ENCODE results near the gene NID1.
"Not testable (repeated sequence)": the region's sequence is repeated elsewhere in the genome, so short reads cannot be mapped to it uniquely, and the experiment has no call there.

NID1 gene

DNA sequence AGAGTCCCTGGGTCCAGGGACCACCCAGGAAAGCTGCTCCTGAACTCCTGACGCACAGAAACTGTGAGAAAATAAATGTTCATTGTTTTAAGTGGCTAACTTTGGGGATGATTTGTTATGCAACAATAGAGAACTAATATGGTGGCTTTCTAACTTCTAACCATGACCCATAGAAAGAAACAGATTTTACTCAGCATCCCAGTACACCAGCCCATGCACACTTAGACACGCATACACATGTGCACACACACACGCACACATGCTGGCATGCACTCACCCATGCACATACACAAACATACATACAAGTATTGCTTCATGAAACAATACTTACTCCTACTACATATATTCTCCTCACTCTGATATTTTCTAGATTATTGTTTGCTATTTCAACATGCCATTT is 57.1 kb downstream of the NID1 start:
- Histone ChIP-seq H3K18ac (ENCODE audit: low read length) (no peak overlapping the region), H3K14ac (ENCODE audit: low read length) (no peak overlapping the region)
- no CpG with 5 or more reads among the region's 3 CpGs for WGBS (ENCODE audit: extremely low coverage, insufficient coverage, insufficient read length)

DNA sequence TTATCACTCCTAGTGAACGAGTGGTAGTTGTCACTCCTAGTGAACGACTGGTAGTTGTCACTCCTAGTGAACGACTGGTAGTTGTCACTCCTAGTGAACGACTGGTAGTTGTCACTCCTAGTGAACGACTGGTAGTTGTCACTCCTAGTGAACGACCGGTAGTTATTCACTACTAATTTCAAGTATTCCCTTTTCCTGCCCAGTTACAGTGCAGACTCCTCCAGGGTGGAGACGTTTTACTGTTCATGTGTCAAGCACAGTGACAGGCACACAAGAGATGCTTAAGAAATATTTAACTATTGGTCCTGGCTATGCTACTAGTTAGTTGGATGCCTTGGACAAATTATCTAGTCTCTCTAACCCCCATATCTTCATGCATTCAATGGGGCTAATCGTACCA is 61.8 kb downstream of the NID1 start:
- not testable (repeated sequence) for H3K79me2 ChIP-seq (ENCODE audit: control insufficient read depth, insufficient read depth, low read length, poor library complexity); H3K14ac ChIP-seq (ENCODE audit: low read length); H3K4me2 ChIP-seq (ENCODE audit: low read length); H2BK12ac ChIP-seq (ENCODE audit: low read length); H3K23ac ChIP-seq (ENCODE audit: low read length); H3K4ac ChIP-seq (ENCODE audit: low read depth, low read length); H3K9ac ChIP-seq (ENCODE audit: low read length); H2BK120ac ChIP-seq (ENCODE audit: insufficient read depth, low read length, poor library complexity); H3K36me3 ChIP-seq (ENCODE audit: control insufficient read depth in 1 of 2, insufficient read depth in 2 of 2, low read length in 2 of 2); H2AK5ac ChIP-seq (ENCODE audit: low read length); H2BK5ac ChIP-seq (ENCODE audit: low read depth, low read length, poor library complexity); H4K8ac ChIP-seq (ENCODE audit: low read depth, low read length); DNase-seq; H3K9me3 ChIP-seq (ENCODE audit: insufficient read depth, low read depth, low read length); H3K27ac ChIP-seq (ENCODE audit: low read depth, low read length); H3K18ac ChIP-seq (ENCODE audit: low read length); H4K12ac ChIP-seq (ENCODE audit: low read depth, low read length); H3K27me3 ChIP-seq (ENCODE audit: insufficient read depth, low read length); H3K79me1 ChIP-seq (ENCODE audit: low read length); H3K4me3 ChIP-seq (ENCODE audit: low read depth, low read length); H4K91ac ChIP-seq (ENCODE audit: low read depth, low read length); H2AFZ ChIP-seq (ENCODE audit: insufficient read depth, low read length, poor library complexity)
- WGBS (ENCODE audit: extremely low coverage, insufficient coverage, insufficient read length) = no CpG with 5 or more reads among the region's 9 CpGs
- peaks cover 12 to 14% of the 10 kb centered on the region in 2 experiments for H3K4me1 ChIP-seq (ENCODE audit: control insufficient read depth in 1 of 2, insufficient read depth in 2 of 2, low read length in 2 of 2)

More for the DNA sequence above, 57.1 kb downstream of the NID1 start:
- no peak overlapping the region for H2AFZ ChIP-seq (ENCODE audit: insufficient read depth, low read length, poor library complexity)
- no peak overlapping the region for H2AK5ac ChIP-seq (ENCODE audit: low read length)
- no peak overlapping the region for H2BK12ac ChIP-seq (ENCODE audit: low read length)
- no peak overlapping the region for H3K4me3 ChIP-seq (ENCODE audit: low read depth, low read length)
- H2BK5ac ChIP-seq (ENCODE audit: low read depth, low read length, poor library complexity) = no peak overlapping the region
- no peak overlapping the region for H2BK120ac ChIP-seq (ENCODE audit: insufficient read depth, low read length, poor library complexity)
- no peak overlapping the region for H3K23ac ChIP-seq (ENCODE audit: low read length)
- H3K36me3 ChIP-seq (ENCODE audit: control insufficient read depth in 1 of 2, insufficient read depth in 2 of 2, low read length in 2 of 2) = no peaks in the 10 kb centered on the region
- H4K91ac ChIP-seq (ENCODE audit: low read depth, low read length) = no peak overlapping the region
- no peak overlapping the region for H3K4me2 ChIP-seq (ENCODE audit: low read length)
- no peak overlapping the region for H3K9ac ChIP-seq (ENCODE audit: low read length)
- H3K27ac ChIP-seq (ENCODE audit: low read depth, low read length) = no peak overlapping the region
- no peaks in the 10 kb centered on the region for H3K27me3 ChIP-seq (ENCODE audit: insufficient read depth, low read length)
- DNase-seq = no peak
- no peak overlapping the region for H4K12ac ChIP-seq (ENCODE audit: low read depth, low read length)
- H3K9me3 ChIP-seq (ENCODE audit: insufficient read depth, low read depth, low read length) = no peaks in the 10 kb centered on the region
- no peaks in the 10 kb centered on the region for H3K79me1 ChIP-seq (ENCODE audit: low read length)
- H3K4me1 ChIP-seq (ENCODE audit: control insufficient read depth in 1 of 2, insufficient read depth in 2 of 2, low read length in 2 of 2) = peaks cover 0 to 2% of the 10 kb centered on the region in 2 experiments
- no peaks in the 10 kb centered on the region for H3K79me2 ChIP-seq (ENCODE audit: control insufficient read depth, insufficient read depth, low read length, poor library complexity)
- no peak overlapping the region for H4K8ac ChIP-seq (ENCODE audit: low read depth, low read length)
- no peak overlapping the region for H3K4ac ChIP-seq (ENCODE audit: low read depth, low read length)

DNA sequence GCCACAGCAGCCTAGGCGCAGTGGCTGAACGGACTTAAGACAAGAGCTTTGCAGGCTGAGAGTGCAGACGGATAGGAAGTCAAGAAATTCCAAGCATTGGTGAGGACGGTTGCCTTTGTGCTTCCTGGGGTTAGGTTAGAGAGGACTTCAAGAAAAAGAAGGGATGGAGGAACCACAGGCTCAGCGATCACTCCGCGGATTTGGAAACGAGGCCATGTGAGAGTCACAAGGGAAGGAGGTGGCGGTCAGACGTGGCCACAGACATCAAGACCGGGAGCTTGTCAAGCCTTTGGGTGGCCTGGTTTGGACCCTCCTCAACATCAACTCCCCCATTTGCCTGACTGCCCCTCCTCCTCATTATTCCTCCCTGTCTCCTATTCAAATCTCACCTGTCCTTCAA is 62.3 kb downstream of the NID1 start:
- Histone ChIP-seq H2BK12ac (ENCODE audit: low read length) (peak overlapping the region; percentile 66), H3K18ac (ENCODE audit: low read length) (no peak overlapping the region), H2BK120ac (ENCODE audit: insufficient read depth, low read length, poor library complexity) (no peak overlapping the region), H3K4me3 (ENCODE audit: low read depth, low read length) (no peak overlapping the region), H3K9ac (ENCODE audit: low read length) (no peak overlapping the region), H3K79me1 (ENCODE audit: low read length) (peaks cover 8% of the 10 kb centered on the region), H4K12ac (ENCODE audit: low read depth, low read length) (no peak overlapping the region), H4K91ac (ENCODE audit: low read depth, low read length) (no peak overlapping the region), H2BK5ac (ENCODE audit: low read depth, low read length, poor library complexity) (no peak overlapping the region), H3K27ac (ENCODE audit: low read depth, low read length) (no peak overlapping the region), H3K9me3 (ENCODE audit: insufficient read depth, low read depth, low read length) (no peaks in the 10 kb centered on the region), H3K4me2 (ENCODE audit: low read length) (no peak overlapping the region), H2AFZ (ENCODE audit: insufficient read depth, low read length, poor library complexity) (no peak overlapping the region), H3K23ac (ENCODE audit: low read length) (no peak overlapping the region), H3K14ac (ENCODE audit: low read length) (no peak overlapping the region), H3K79me2 (ENCODE audit: control insufficient read depth, insufficient read depth, low read length, poor library complexity) (no peaks in the 10 kb centered on the region), H4K8ac (ENCODE audit: low read depth, low read length) (no peak overlapping the region), H3K4ac (ENCODE audit: low read depth, low read length) (no peak overlapping the region), H3K4me1 (ENCODE audit: control insufficient read depth in 1 of 2, insufficient read depth in 2 of 2, low read length in 2 of 2) (peaks cover 14 to 16% of the 10 kb centered on the region in 2 experiments), H3K36me3 (ENCODE audit: control insufficient read depth in 1 of 2, insufficient read depth in 2 of 2, low read length in 2 of 2) (no peaks in the 10 kb centered on the region), H2AK5ac (ENCODE audit: low read length) (peak overlapping the region; percentile 69), H3K27me3 (ENCODE audit: insufficient read depth, low read length) (no peaks in the 10 kb centered on the region)
- no peak for DNase-seq
- WGBS (ENCODE audit: extremely low coverage, insufficient coverage, insufficient read length) = no CpG with 5 or more reads among the region's 11 CpGs

DNA sequence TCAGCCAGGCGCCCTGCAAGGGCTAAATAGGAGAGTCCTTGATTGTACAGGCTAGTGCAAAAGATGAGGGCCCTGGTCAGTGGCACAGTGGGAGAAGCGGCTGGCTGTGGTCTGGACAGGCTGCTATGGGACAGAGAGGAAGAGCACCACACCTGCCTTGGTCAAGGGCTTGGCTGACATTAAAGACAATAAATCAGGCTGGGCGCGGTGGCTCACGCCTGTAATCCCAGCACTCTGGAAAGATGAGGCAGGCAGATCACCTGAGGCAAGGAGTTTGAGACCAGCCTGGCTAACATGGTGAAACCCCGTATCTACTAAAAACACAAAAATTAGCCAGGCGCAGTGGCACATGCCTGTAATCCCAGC is 62.9 kb downstream of the NID1 start:
- Histone ChIP-seq H4K8ac (ENCODE audit: low read depth, low read length) (no peak overlapping the region), H4K91ac (ENCODE audit: low read depth, low read length) (no peak overlapping the region), H3K4ac (ENCODE audit: low read depth, low read length) (no peak overlapping the region), H3K79me1 (ENCODE audit: low read length) (peaks cover 8% of the 10 kb centered on the region), H3K4me2 (ENCODE audit: low read length) (no peak overlapping the region), H2AK5ac (ENCODE audit: low read length) (no peak overlapping the region), H3K9ac (ENCODE audit: low read length) (no peak overlapping the region), H4K12ac (ENCODE audit: low read depth, low read length) (no peak overlapping the region), H3K27me3 (ENCODE audit: insufficient read depth, low read length) (no peaks in the 10 kb centered on the region), H3K27ac (ENCODE audit: low read depth, low read length) (no peak overlapping the region), H2BK5ac (ENCODE audit: low read depth, low read length, poor library complexity) (no peak overlapping the region), H3K4me1 (ENCODE audit: control insufficient read depth in 1 of 2, insufficient read depth in 2 of 2, low read length in 2 of 2) (peaks cover 14 to 16% of the 10 kb centered on the region in 2 experiments), H3K23ac (ENCODE audit: low read length) (no peak overlapping the region), H2BK120ac (ENCODE audit: insufficient read depth, low read length, poor library complexity) (no peak overlapping the region), H3K9me3 (ENCODE audit: insufficient read depth, low read depth, low read length) (no peaks in the 10 kb centered on the region), H3K14ac (ENCODE audit: low read length) (no peak overlapping the region), H3K79me2 (ENCODE audit: control insufficient read depth, insufficient read depth, low read length, poor library complexity) (no peaks in the 10 kb centered on the region), H3K36me3 (ENCODE audit: control insufficient read depth in 1 of 2, insufficient read depth in 2 of 2, low read length in 2 of 2) (no peaks in the 10 kb centered on the region), H2AFZ (ENCODE audit: insufficient read depth, low read length, poor library complexity) (no peak overlapping the region), H3K4me3 (ENCODE audit: low read depth, low read length) (no peak overlapping the region), H2BK12ac (ENCODE audit: low read length) (no peak overlapping the region), H3K18ac (ENCODE audit: low read length) (no peak overlapping the region)
- no CpG with 5 or more reads among the region's 7 CpGs for WGBS (ENCODE audit: extremely low coverage, insufficient coverage, insufficient read length)
- no peak for DNase-seq

Data from trophoblast cell (in vitro differentiated cells and primary cell).